ENCODE data around the gene SH3BGRL2.

Gene SH3BGRL2

GRCh38 chr6:79630883-79631692, at the start of gene SH3BGRL2:
TSS of gene SH3BGRL2 (plus strand) at chr6:79631329. CDS start at chr6:79631462, 133 bp downstream.
- DNase-seq = no peak

GRCh38 chr6:79584332-79584731, 46.8 kb upstream of the SH3BGRL2 start:
- DNase-seq = no peak

GRCh38 chr6:79586548-79586947, 44.6 kb upstream of the SH3BGRL2 start:
- DNase-seq = no peak

- no peak for DNase-seq
Measured at GRCh38 chr6:79589701-79590100, 41.4 kb upstream of the SH3BGRL2 start.

- no peak for DNase-seq
Measured at GRCh38 chr6:79597155-79597554, 34.0 kb upstream of the SH3BGRL2 start.

- no peak for DNase-seq
Measured at GRCh38 chr6:79598012-79598411, 33.1 kb upstream of the SH3BGRL2 start.

- DNase-seq = no peak
Measured at GRCh38 chr6:79599725-79600259, 31.3 kb upstream of the SH3BGRL2 start.

- DNase-seq = no peak
Measured at GRCh38 chr6:79600313-79600712, 30.8 kb upstream of the SH3BGRL2 start.

GRCh38 chr6:79600812-79601609, 30.1 kb upstream of the SH3BGRL2 start:
- no peak for DNase-seq

GRCh38 chr6:79602859-79603258, 28.3 kb upstream of the SH3BGRL2 start:
- no peak for DNase-seq

GRCh38 chr6:79604583-79605037, 26.5 kb upstream of the SH3BGRL2 start:
- no peak for DNase-seq

- DNase-seq = no peak
Measured at GRCh38 chr6:79605061-79605460, 26.1 kb upstream of the SH3BGRL2 start.

GRCh38 chr6:79605968-79606764, 25.0 kb upstream of the SH3BGRL2 start:
- no peak for DNase-seq

GRCh38 chr6:79607000-79607399, 24.1 kb upstream of the SH3BGRL2 start:
- no peak for DNase-seq

GRCh38 chr6:79608334-79609224, 22.6 kb upstream of the SH3BGRL2 start:
- DNase-seq = no peak

- DNase-seq = no peak
Measured at GRCh38 chr6:79609225-79609595, 21.9 kb upstream of the SH3BGRL2 start.

- DNase-seq = no peak
Measured at GRCh38 chr6:79610306-79611009, 20.7 kb upstream of the SH3BGRL2 start.

GRCh38 chr6:79612457-79612856, 18.7 kb upstream of the SH3BGRL2 start:
- DNase-seq = no peak

GRCh38 chr6:79612918-79613317, 18.2 kb upstream of the SH3BGRL2 start:
- DNase-seq = no peak

- no peak for DNase-seq
Measured at GRCh38 chr6:79613912-79614311, 17.2 kb upstream of the SH3BGRL2 start.
